Cortex of kidney (tissue), 1 donor: ENCODE data around the gene PARD3.
"Not testable (repeated sequence)": the region's sequence is repeated elsewhere in the genome, so short reads cannot be mapped to it uniquely, and the experiment has no call there.

Experiments used
- DNase-seq: peaks from one replicate; lab custom pipeline; 2025; lab: John Stamatoyannopoulos, UW

Gene PARD3

GRCh38 chr10:34815185-34816084 is at the start of gene PARD3:
TSS of gene PARD3 (minus strand) at chr10:34815296. CDS start at chr10:34814995, 301 bp downstream.
- no peak for DNase-seq

GRCh38 chr10:34864149-34865067 is 49.3 kb upstream of the PARD3 start:
- DNase-seq, result no peak

- DNase-seq, result no peak
These were observed 47.8 kb upstream of the PARD3 start for GRCh38 chr10:34862892-34863291.

GRCh38 chr10:34861293-34862021 is 46.4 kb upstream of the PARD3 start:
- no peak for DNase-seq

- no peak for DNase-seq
These were observed 44.1 kb upstream of the PARD3 start for GRCh38 chr10:34859170-34859569.

- DNase-seq, result no peak
These were observed 42.9 kb upstream of the PARD3 start for GRCh38 chr10:34858003-34858402.

GRCh38 chr10:34854147-34854601 is 39.1 kb upstream of the PARD3 start:
- DNase-seq, result no peak

- DNase-seq, result no peak
These were observed 38.3 kb upstream of the PARD3 start for GRCh38 chr10:34853357-34853756.

- no peak for DNase-seq
These were observed 35.5 kb upstream of the PARD3 start for GRCh38 chr10:34850558-34850957.

GRCh38 chr10:34850036-34850435 is 34.9 kb upstream of the PARD3 start:
- no peak for DNase-seq

GRCh38 chr10:34845070-34845469 is 30.0 kb upstream of the PARD3 start:
- no peak for DNase-seq

- no peak for DNase-seq
These were observed 29.4 kb upstream of the PARD3 start for GRCh38 chr10:34844448-34844847.

GRCh38 chr10:34843470-34843869 is 28.4 kb upstream of the PARD3 start:
- DNase-seq, result not testable (repeated sequence)

- DNase-seq, result no peak
These were observed 23.3 kb upstream of the PARD3 start for GRCh38 chr10:34838366-34838900.

- DNase-seq, result no peak
These were observed 20.9 kb upstream of the PARD3 start for GRCh38 chr10:34835908-34836508.

- DNase-seq, result no peak
These were observed 19.2 kb upstream of the PARD3 start for GRCh38 chr10:34834274-34834673.

- no peak for DNase-seq
These were observed 15.2 kb upstream of the PARD3 start for GRCh38 chr10:34830217-34830822.

GRCh38 chr10:34826857-34827766 is 12.0 kb upstream of the PARD3 start:
- DNase-seq, result no peak

GRCh38 chr10:34826221-34826620 is 11.1 kb upstream of the PARD3 start:
- no peak for DNase-seq

GRCh38 chr10:34825414-34825813 is 10.3 kb upstream of the PARD3 start:
- no peak for DNase-seq
